Measurements from ENCODE around the gene NDUFB11.
A peak's percentile ranks its signal among the peaks of the same experiment; 100 is the strongest.
"Not testable (repeated sequence)": the region's sequence is repeated elsewhere in the genome, so short reads cannot be mapped to it uniquely, and the experiment has no call there.

The NDUFB11 gene

GRCh38 chrX:47146121-47146935 is 1.8 kb upstream of the NDUFB11 start:
- DNase-seq: no peak

GRCh38 chrX:47145395-47146120 is 1.1 kb upstream of the NDUFB11 start:
- no peak for DNase-seq

GRCh38 chrX:47143894-47144625 is 442 bp downstream of the NDUFB11 start:
- peak; percentile 46 for DNase-seq

GRCh38 chrX:47138171-47138570 is 6.3 kb downstream of the NDUFB11 start:
- DNase-seq: no peak

GRCh38 chrX:47135650-47136049 is 8.9 kb downstream of the NDUFB11 start:
- DNase-seq: not testable (repeated sequence)

- DNase-seq: no peak
Observed at GRCh38 chrX:47133493-47133892, 11.0 kb downstream of the NDUFB11 start.

GRCh38 chrX:47129899-47130358 is 14.6 kb downstream of the NDUFB11 start:
- DNase-seq: peak; percentile 1

GRCh38 chrX:47129157-47129898 is 15.2 kb downstream of the NDUFB11 start:
- peak; percentile 96 for DNase-seq

- not testable (repeated sequence) for DNase-seq
Observed at GRCh38 chrX:47124466-47124865, 20.0 kb downstream of the NDUFB11 start.

- DNase-seq: not testable (repeated sequence)
Observed at GRCh38 chrX:47116551-47117110, 27.9 kb downstream of the NDUFB11 start.

- DNase-seq: no peak
Observed at GRCh38 chrX:47112316-47112954, 32.1 kb downstream of the NDUFB11 start.

GRCh38 chrX:47110936-47111615 is 33.4 kb downstream of the NDUFB11 start:
- not testable (repeated sequence) for DNase-seq

- no peak for DNase-seq
Observed at GRCh38 chrX:47101206-47101605, 43.3 kb downstream of the NDUFB11 start.

- DNase-seq: no peak
Observed at GRCh38 chrX:47098338-47099094, 46.0 kb downstream of the NDUFB11 start.

GRCh38 chrX:47097018-47097417 is 47.5 kb downstream of the NDUFB11 start:
- no peak for DNase-seq

- DNase-seq: no peak
Observed at GRCh38 chrX:47093860-47094259, 50.6 kb downstream of the NDUFB11 start.

GRCh38 chrX:47093248-47093647 is 51.3 kb downstream of the NDUFB11 start:
- DNase-seq: peak; percentile 9

Data from fibroblast of skin of abdomen (primary cell).